ENCODE results near the gene ARHGEF5.
"Not testable (repeated sequence)": the region's sequence is repeated elsewhere in the genome, so short reads cannot be mapped to it uniquely, and the experiment has no call there.

The ARHGEF5 gene

DNA sequence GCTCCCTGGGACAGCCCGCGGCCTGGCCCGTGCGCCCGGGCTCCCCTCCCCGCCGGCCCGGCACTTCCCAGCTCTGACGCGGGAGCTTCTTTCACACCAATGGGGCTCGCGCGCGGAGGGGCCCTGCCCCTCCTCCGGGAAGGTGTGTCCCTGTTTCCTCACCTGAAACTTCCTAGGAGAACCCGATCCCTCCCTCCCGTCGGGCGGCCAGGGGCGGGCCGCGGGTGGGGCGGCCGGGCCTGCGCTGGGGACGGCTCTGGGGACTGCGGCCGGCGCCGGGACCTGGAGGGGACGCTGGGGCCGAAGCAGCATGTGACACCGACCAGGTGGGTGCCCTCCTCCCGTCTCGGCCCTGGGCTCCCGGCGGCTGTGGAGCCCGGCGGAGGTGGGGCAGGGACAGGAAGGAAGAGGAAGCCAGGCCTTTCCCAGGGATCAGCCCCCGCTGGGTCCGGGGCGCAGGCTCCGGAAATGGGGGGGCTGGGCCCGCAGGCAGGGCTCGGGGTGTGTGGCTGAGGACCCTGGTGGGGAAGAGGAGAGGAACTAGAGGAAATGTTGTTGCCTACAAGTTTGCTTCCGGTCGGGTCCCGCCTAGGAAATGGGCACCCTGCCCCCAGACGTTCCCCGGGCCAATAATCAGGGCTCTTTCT is at the start of gene ARHGEF5:
ARHGEF5 (plus strand) TSS at position 227 of the 647 bp plus-strand sequence. CDS start 7,268 bp downstream, outside the sequence.
- not testable (repeated sequence) for H3K27me3 ChIP-seq (ENCODE audit: control insufficient read depth, insufficient read depth, low read length); H3K9ac ChIP-seq (ENCODE audit: low read length); H3K4me1 ChIP-seq (ENCODE audit: control insufficient read depth, insufficient read depth, low read length); H3K4me3 ChIP-seq (ENCODE audit: low read length); H3K36me3 ChIP-seq (ENCODE audit: control insufficient read depth, insufficient read depth, low read length); H3K27ac ChIP-seq (ENCODE audit: low read depth, low read length)

DNA sequence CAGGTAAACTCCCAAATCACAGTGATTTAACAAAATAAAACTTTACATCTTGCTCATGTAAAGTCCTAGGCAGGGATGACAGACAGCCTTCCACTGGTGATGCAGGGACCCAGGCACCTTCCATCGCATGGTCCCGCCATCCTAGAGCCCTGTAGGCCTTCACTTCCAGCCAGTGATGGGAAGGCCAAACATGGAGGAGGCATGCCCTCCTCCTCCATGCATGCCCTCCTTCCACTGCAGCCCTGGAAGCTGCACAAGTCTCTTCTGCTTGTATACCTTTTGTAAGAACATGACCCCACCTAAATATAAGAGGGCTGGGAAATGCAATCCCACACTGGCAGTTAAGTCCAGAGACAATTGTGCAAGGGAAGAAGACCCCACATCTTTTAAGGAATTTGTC is 45.5 kb upstream of the ARHGEF5 start:
- not testable (repeated sequence) for H3K27ac ChIP-seq (ENCODE audit: low read depth, low read length); H3K4me3 ChIP-seq (ENCODE audit: low read length); H3K36me3 ChIP-seq (ENCODE audit: control insufficient read depth, insufficient read depth, low read length); H3K27me3 ChIP-seq (ENCODE audit: control insufficient read depth, insufficient read depth, low read length); H3K9ac ChIP-seq (ENCODE audit: low read length); H3K4me1 ChIP-seq (ENCODE audit: control insufficient read depth, insufficient read depth, low read length)

DNA sequence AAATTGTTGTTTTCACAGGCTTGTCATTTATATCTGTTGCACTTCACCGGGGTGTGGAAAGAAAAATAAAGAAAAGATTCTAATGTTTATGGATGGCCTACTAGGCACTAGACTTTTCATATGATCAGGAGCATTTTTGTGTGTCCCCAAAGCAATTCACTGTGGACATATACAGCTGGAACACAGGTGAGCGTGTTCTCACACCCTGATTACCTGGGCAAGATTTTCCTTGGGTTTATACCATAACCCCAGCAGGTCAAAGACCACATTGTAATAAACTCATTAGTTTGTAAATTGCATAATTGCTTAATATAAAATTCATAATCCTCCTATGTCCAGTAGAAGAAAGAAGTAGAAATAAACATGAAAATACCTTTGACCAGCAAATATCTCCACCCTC is 44.0 kb upstream of the ARHGEF5 start:
- not testable (repeated sequence) for H3K27me3 ChIP-seq (ENCODE audit: control insufficient read depth, insufficient read depth, low read length); H3K4me3 ChIP-seq (ENCODE audit: low read length); H3K9ac ChIP-seq (ENCODE audit: low read length); H3K36me3 ChIP-seq (ENCODE audit: control insufficient read depth, insufficient read depth, low read length); H3K27ac ChIP-seq (ENCODE audit: low read depth, low read length); H3K4me1 ChIP-seq (ENCODE audit: control insufficient read depth, insufficient read depth, low read length)

DNA sequence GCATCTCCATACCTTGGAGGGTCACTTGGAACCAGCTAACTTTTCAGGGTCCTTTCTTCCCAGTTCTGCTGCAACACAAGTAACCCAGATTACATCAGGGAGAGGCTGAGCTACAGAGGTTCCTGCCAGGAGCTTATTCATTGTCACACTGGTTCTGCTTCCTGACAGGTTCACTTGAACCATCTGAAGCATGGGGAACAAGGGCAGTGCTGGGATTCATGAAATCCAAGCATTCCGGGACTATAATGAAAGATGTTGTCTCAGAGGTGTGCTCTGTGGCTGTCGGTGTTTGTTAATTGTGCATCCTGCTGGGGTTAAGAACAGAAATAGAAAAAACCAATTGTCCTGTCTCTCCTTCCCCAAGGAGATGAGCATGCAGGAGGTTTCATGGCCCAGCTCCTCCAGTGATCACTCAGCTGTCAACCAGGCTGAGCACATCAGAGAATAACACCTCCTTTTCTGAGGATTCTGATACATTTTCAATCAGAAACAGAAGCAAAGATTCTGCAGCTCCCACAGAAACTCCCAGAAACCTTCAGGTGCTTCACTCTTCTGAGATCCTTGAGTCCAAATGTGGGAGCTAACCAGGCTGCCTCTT is 43.2 kb upstream of the ARHGEF5 start, which contains the start of gene OR2A1:
OR2A1 (plus strand) TSS at position 548 of the 598 bp plus-strand sequence. CDS start 5,706 bp downstream, outside the sequence.
- not testable (repeated sequence) for H3K4me3 ChIP-seq (ENCODE audit: low read length); H3K27ac ChIP-seq (ENCODE audit: low read depth, low read length); H3K36me3 ChIP-seq (ENCODE audit: control insufficient read depth, insufficient read depth, low read length); H3K4me1 ChIP-seq (ENCODE audit: control insufficient read depth, insufficient read depth, low read length); H3K27me3 ChIP-seq (ENCODE audit: control insufficient read depth, insufficient read depth, low read length); H3K9ac ChIP-seq (ENCODE audit: low read length)

DNA sequence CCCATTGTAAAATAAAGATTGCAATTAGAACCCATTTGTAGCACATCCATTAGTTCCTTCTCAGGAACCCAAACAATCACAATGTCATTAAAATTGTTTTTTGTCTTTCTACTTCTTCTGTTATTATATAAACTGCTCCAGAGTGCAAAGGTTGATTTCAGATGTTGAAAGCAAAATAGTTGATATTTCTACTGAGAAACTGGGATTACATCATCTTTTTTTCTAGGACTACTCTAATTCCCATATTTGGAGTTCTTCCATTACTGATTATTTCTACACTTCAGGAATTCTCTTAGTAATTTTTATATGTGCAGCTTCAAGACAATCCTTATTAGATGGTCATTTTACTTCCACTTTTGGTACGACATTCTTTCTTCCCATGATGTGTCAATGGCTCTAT is 37.7 kb upstream of the ARHGEF5 start:
- not testable (repeated sequence) for H3K4me1 ChIP-seq (ENCODE audit: control insufficient read depth, insufficient read depth, low read length); H3K27me3 ChIP-seq (ENCODE audit: control insufficient read depth, insufficient read depth, low read length); H3K9ac ChIP-seq (ENCODE audit: low read length); H3K36me3 ChIP-seq (ENCODE audit: control insufficient read depth, insufficient read depth, low read length); H3K27ac ChIP-seq (ENCODE audit: low read depth, low read length); H3K4me3 ChIP-seq (ENCODE audit: low read length)

DNA sequence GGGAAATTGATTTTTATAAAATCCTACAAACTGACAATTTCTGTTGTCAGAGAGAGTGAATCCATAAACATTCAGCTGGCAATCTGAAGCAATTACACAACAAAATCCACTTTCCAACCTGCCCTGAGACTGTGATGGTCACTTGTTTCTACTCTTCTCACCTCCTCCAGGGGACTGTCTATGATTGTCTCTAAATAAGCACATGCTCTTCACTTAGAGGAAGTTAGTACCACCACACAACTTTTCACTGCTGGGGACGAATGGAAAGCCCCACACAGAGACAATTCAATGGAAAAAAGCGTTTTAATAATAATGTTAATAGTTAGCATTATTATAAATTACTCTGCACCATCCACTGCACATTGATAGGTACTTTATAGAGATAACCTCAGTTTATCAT is 35.7 kb upstream of the ARHGEF5 start:
- not testable (repeated sequence) for H3K4me3 ChIP-seq (ENCODE audit: low read length); H3K27me3 ChIP-seq (ENCODE audit: control insufficient read depth, insufficient read depth, low read length); H3K27ac ChIP-seq (ENCODE audit: low read depth, low read length); H3K36me3 ChIP-seq (ENCODE audit: control insufficient read depth, insufficient read depth, low read length); H3K9ac ChIP-seq (ENCODE audit: low read length); H3K4me1 ChIP-seq (ENCODE audit: control insufficient read depth, insufficient read depth, low read length)

DNA sequence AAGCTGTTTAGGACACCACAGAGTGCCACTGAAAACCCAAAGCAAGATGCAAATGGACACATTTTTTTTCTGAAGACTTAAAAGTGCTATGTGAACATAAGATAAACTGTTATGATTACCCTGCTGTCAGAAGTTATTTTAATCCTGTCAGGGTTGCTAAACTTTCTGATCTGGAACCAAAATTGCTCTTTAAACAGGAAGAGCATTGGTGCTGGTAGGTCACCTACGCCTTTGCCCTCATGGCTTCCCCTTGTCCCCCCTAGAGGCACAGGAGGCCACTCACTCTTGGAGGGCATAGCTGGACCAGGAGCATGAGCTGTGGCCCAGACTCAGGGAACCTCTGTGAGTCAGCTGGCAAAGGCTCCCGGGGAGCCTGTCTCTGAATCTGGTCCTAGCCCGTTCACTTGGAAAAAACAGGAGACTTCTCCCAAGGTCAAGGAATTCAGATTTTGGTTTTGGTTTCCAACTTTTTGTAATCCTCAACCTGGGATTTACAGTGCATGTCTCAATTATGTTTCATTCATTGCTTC is 33.5 kb upstream of the ARHGEF5 start:
- H3K4me1 ChIP-seq (ENCODE audit: control insufficient read depth, insufficient read depth, low read length); H3K27ac ChIP-seq (ENCODE audit: low read depth, low read length); H3K36me3 ChIP-seq (ENCODE audit: control insufficient read depth, insufficient read depth, low read length); H3K9ac ChIP-seq (ENCODE audit: low read length); H3K4me3 ChIP-seq (ENCODE audit: low read length); H3K27me3 ChIP-seq (ENCODE audit: control insufficient read depth, insufficient read depth, low read length): not testable (repeated sequence)

DNA sequence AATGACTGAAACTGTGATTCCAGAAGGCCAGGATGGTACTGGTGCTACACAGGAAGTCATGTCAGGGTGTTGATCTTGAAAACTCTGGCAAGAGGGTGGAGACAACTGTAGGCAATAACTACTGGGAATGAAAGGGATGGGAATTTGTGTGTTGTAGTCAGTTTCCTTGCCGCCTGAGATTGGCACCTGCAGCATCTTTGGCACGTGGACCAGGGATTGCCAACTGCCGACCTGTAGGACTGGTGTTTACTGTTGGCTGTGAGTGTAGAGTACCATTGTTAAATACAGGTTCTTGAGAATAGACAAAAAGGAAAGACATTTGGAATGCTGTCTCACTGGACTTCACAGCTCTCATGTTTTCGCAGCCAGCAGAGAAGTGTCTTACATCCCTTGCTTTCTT is 31.8 kb upstream of the ARHGEF5 start:
- not testable (repeated sequence) for H3K27ac ChIP-seq (ENCODE audit: low read depth, low read length); H3K36me3 ChIP-seq (ENCODE audit: control insufficient read depth, insufficient read depth, low read length); H3K4me3 ChIP-seq (ENCODE audit: low read length); H3K4me1 ChIP-seq (ENCODE audit: control insufficient read depth, insufficient read depth, low read length); H3K9ac ChIP-seq (ENCODE audit: low read length); H3K27me3 ChIP-seq (ENCODE audit: control insufficient read depth, insufficient read depth, low read length)

DNA sequence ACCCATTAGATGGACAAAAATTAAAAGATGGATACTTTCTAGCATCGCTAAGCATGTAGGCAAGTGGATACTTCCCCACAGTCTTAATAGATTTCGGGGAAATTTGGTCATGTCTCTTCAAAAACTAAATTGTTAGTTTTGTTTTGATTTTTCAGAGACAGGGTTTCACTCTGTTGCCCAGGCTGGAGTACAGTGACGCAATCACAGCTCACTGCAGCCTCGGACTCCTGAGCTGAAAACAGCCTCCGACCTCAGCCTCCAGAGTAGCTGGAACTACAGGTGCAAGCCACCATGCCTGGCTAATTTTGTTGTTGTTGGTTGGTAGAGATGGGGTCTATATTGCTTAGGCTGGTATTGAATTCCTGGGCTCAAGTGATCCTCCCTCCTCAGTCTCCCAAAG is 29.3 kb upstream of the ARHGEF5 start:
- not testable (repeated sequence) for H3K9ac ChIP-seq (ENCODE audit: low read length); H3K27me3 ChIP-seq (ENCODE audit: control insufficient read depth, insufficient read depth, low read length); H3K4me1 ChIP-seq (ENCODE audit: control insufficient read depth, insufficient read depth, low read length); H3K36me3 ChIP-seq (ENCODE audit: control insufficient read depth, insufficient read depth, low read length); H3K4me3 ChIP-seq (ENCODE audit: low read length); H3K27ac ChIP-seq (ENCODE audit: low read depth, low read length)

DNA sequence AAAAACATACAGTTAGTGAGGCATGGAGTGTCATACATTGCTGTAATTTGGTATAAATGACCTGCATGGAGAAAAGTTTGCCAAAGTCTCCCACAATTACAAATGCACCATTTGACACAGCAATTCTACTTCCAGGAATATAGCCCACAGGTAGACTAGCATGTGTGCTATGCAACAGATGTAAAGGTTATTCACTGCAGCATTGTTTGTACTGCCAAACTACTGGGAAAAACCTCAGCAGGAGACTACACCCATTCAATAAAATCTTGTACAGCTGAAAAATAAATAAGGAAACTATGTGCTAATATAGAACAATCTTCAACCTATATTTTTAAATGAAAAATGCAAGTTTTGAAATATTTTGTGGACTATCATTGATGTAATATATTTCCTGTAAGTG is 25.2 kb upstream of the ARHGEF5 start:
- not testable (repeated sequence) for H3K36me3 ChIP-seq (ENCODE audit: control insufficient read depth, insufficient read depth, low read length); H3K4me1 ChIP-seq (ENCODE audit: control insufficient read depth, insufficient read depth, low read length); H3K9ac ChIP-seq (ENCODE audit: low read length); H3K27me3 ChIP-seq (ENCODE audit: control insufficient read depth, insufficient read depth, low read length); H3K27ac ChIP-seq (ENCODE audit: low read depth, low read length); H3K4me3 ChIP-seq (ENCODE audit: low read length)

DNA sequence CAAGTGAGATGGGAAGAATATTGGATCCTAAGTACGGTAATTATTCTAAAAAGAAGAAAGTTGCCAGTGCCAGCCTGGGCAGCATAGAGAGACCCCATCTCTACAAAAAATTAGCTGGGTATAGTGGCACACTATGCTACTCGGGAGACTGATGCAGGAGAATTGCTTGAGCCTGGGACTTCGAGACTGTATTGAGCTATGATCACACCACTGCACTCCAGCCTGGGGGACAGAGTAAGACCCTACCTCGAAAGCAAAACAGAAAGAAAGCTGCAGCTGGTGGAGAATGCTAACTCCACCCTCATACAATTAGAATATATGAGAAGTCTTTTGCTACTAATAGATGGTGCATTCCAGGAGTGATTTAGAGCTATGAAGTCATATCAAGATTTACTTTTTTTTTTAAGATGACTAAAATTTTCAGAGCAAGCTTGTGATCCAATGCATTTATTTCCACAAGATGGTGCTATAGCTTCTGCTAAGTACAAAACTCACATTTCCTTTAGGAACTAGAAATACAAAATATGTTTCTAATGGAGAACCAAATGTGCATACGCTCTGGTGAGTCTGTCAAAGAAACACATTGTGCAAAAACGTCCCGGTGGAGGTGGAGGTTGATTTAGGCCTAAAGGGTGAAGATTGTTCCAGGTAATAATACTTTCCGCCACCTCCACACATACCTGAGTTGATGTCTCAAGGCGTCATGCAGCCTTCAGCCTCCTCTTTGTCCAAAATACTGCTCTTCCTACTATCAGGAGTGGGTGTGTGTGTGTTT is 23.8 kb upstream of the ARHGEF5 start:
- not testable (repeated sequence) for H3K9ac ChIP-seq (ENCODE audit: low read length); H3K27ac ChIP-seq (ENCODE audit: low read depth, low read length); H3K36me3 ChIP-seq (ENCODE audit: control insufficient read depth, insufficient read depth, low read length); H3K4me1 ChIP-seq (ENCODE audit: control insufficient read depth, insufficient read depth, low read length); H3K27me3 ChIP-seq (ENCODE audit: control insufficient read depth, insufficient read depth, low read length); H3K4me3 ChIP-seq (ENCODE audit: low read length)

DNA sequence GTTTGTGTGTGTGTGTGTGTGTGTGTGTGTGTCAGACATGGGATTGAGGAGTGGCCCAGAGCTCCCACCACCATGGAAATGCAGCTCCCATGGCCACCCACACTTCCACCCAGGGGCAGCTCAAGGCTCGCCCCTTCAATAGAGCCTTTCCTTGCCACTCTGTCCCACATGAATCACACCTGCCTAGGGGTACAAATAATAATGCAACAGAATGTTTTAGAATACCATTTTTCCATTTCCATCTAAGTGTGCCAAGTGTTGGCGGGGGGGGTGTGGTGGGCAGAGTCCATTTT is 23.3 kb upstream of the ARHGEF5 start:
- H3K27me3 ChIP-seq (ENCODE audit: control insufficient read depth, insufficient read depth, low read length); H3K4me1 ChIP-seq (ENCODE audit: control insufficient read depth, insufficient read depth, low read length); H3K27ac ChIP-seq (ENCODE audit: low read depth, low read length); H3K9ac ChIP-seq (ENCODE audit: low read length); H3K36me3 ChIP-seq (ENCODE audit: control insufficient read depth, insufficient read depth, low read length); H3K4me3 ChIP-seq (ENCODE audit: low read length): not testable (repeated sequence)

DNA sequence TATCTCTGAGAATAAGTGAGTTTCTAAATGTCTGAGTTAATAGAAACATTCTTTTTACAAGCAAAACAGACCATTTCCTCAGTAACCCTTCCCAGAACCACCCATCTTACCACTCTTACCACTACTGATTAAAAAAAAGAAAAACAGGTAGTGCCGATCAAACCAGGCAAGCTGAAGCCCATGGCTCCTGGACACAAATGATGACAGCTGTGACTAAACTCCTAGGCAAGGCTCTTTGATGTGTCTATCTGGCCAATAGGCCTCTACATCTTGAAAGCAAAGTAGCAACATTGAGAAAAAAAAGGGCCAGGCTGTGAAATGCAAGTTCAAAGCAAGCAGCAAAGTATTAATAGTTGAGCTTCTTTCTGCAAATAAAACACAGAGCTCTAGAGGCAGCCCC is 6.6 kb upstream of the ARHGEF5 start:
- H3K9ac ChIP-seq (ENCODE audit: low read length); H3K36me3 ChIP-seq (ENCODE audit: control insufficient read depth, insufficient read depth, low read length); H3K4me1 ChIP-seq (ENCODE audit: control insufficient read depth, insufficient read depth, low read length); H3K27ac ChIP-seq (ENCODE audit: low read depth, low read length); H3K27me3 ChIP-seq (ENCODE audit: control insufficient read depth, insufficient read depth, low read length); H3K4me3 ChIP-seq (ENCODE audit: low read length): not testable (repeated sequence)
